ENCODE measurements around the gene PANX2. TPM values are rescaled to one million over a fixed set of nuclear protein-coding genes. Genes with fewer than 3 reads are reported as not detected.
A peak's percentile ranks its signal among the peaks of the same experiment; 100 is the strongest.

Gene PANX2
- total and polyA plus RNA-seq, 2 experiments from 2014 or later: 2.8 to 5.1 TPM

DNA sequence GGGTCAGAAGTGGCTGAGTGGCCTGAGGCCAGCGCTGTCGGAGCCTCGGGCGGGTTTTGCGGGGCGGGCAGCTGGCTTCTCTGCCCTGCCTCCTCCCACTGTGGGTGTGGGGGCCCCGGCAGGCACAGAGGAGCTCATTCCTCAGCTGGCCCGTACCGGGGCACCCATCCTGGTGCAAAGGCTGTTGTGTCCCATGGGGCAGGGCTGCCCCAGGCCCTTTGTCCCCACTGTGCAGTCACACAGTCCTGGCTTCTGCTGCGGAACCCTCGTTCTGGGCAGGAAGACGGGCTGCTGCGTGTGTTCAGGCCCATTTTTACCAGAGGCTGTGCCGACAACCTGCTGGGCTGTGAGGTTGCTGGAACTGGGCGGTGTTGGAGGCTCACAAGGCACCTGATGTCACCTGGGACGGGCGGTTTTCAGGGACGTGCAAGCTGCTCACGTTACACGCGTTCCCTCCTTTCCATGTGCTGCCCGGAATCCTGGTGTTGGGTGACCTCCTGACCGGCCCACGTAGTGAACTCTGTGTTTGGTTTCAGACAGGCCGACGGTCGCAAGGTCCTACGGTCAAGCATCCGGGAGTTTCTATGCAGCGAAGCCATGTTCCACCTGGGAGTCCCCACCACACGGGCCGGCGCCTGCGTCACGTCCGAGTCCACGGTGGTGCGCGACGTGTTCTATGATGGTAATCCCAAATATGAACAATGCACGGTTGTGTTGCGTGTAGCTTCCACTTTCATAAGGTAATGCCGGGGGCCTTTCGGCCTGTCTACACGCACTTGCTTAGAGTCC lies 35.4 kb downstream of the PANX2 start (continued):
- TF ChIP-seq, protein P1, sequence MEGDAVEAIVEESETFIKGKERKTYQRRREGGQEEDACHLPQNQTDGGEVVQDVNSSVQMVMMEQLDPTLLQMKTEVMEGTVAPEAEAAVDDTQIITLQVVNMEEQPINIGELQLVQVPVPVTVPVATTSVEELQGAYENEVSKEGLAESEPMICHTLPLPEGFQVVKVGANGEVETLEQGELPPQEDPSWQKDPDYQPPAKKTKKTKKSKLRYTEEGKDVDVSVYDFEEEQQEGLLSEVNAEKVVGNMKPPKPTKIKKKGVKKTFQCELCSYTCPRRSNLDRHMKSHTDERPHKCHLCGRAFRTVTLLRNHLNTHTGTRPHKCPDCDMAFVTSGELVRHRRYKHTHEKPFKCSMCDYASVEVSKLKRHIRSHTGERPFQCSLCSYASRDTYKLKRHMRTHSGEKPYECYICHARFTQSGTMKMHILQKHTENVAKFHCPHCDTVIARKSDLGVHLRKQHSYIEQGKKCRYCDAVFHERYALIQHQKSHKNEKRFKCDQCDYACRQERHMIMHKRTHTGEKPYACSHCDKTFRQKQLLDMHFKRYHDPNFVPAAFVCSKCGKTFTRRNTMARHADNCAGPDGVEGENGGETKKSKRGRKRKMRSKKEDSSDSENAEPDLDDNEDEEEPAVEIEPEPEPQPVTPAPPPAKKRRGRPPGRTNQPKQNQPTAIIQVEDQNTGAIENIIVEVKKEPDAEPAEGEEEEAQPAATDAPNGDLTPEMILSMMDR (conservative IDR thresholded peaks at IDR 0.05; ENCODE audit: low read depth in 2 of 2): no peak
- TF ChIP-seq, protein P2, sequence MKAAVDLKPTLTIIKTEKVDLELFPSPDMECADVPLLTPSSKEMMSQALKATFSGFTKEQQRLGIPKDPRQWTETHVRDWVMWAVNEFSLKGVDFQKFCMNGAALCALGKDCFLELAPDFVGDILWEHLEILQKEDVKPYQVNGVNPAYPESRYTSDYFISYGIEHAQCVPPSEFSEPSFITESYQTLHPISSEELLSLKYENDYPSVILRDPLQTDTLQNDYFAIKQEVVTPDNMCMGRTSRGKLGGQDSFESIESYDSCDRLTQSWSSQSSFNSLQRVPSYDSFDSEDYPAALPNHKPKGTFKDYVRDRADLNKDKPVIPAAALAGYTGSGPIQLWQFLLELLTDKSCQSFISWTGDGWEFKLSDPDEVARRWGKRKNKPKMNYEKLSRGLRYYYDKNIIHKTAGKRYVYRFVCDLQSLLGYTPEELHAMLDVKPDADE (IDR thresholded peaks at IDR 0.05): no peak

DNA sequence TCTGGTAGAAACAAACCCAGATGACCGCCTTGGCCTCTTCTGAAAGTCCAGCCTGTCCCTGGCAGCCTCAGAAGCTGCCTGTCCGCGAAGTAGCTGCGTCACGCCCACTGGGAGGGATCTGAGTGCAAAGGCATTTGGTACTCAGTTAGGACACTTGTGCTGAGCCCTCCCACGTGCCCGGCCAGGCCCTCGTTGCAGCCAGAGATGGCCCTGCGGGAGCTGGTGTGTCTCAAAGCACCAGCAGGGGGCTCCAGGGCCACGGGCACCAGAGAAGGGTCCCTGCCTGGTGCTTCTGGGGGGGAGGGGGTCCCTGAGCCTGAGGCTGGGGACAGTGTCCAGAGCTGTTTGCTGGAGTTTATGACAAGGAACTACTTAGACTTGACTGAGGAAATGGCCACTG lies 36.1 kb downstream of the PANX2 start:
- TF ChIP-seq, protein P1 (conservative IDR thresholded peaks at IDR 0.05; ENCODE audit: low read depth in 2 of 2): peak; percentile 67
- TF ChIP-seq, protein P3, sequence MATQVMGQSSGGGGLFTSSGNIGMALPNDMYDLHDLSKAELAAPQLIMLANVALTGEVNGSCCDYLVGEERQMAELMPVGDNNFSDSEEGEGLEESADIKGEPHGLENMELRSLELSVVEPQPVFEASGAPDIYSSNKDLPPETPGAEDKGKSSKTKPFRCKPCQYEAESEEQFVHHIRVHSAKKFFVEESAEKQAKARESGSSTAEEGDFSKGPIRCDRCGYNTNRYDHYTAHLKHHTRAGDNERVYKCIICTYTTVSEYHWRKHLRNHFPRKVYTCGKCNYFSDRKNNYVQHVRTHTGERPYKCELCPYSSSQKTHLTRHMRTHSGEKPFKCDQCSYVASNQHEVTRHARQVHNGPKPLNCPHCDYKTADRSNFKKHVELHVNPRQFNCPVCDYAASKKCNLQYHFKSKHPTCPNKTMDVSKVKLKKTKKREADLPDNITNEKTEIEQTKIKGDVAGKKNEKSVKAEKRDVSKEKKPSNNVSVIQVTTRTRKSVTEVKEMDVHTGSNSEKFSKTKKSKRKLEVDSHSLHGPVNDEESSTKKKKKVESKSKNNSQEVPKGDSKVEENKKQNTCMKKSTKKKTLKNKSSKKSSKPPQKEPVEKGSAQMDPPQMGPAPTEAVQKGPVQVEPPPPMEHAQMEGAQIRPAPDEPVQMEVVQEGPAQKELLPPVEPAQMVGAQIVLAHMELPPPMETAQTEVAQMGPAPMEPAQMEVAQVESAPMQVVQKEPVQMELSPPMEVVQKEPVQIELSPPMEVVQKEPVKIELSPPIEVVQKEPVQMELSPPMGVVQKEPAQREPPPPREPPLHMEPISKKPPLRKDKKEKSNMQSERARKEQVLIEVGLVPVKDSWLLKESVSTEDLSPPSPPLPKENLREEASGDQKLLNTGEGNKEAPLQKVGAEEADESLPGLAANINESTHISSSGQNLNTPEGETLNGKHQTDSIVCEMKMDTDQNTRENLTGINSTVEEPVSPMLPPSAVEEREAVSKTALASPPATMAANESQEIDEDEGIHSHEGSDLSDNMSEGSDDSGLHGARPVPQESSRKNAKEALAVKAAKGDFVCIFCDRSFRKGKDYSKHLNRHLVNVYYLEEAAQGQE (IDR thresholded peaks at IDR 0.05; ENCODE audit: unreplicated experiment): no peak
- peaks cover 5% of the 10 kb centered on the region; the same call in 1 of the 2 replicates for H3F3A ChIP-seq (replicated peaks; ENCODE audit: low read depth)
- no peak overlapping the region for H2AFZ ChIP-seq
- H3K36me3 ChIP-seq (ENCODE audit: insufficient read depth): peaks cover 7% of the 10 kb centered on the region; the same call in 1 of the 2 replicates
- no peak overlapping the region for H3K4me2 ChIP-seq
- Mint-ChIP-seq H3K4me1 (peaks cover 10% of the 10 kb centered on the region), H3K9me3 (peaks cover 6% of the 10 kb centered on the region; the same call in 2 of the 3 replicates), H3K27me3 (ENCODE audit: insufficient read depth, low read depth, poor library complexity) (peaks cover 15% of the 10 kb centered on the region), H3K36me3 (ENCODE audit: low read depth) (peaks cover 43% of the 10 kb centered on the region), H3K27ac (no peak overlapping the region), H3K4me3 (no peak overlapping the region)
- no peak overlapping the region for H3K27ac ChIP-seq (ENCODE audit: low read depth)
- peaks cover 8% of the 10 kb centered on the region; the same call in 1 of the 2 replicates for H3K4me1 ChIP-seq (ENCODE audit: insufficient read depth)
- peaks cover 9% of the 10 kb centered on the region for H4K20me1 ChIP-seq (replicated peaks; ENCODE audit: insufficient read depth)
- no peaks in the 10 kb centered on the region for H3K9me2 ChIP-seq (ENCODE audit: insufficient read depth)
- ATAC-seq: peak; percentile 79
- DNase-seq (ENCODE audit: low spot score): peak; percentile 88
- peaks cover 28% of the 10 kb centered on the region for H3K79me2 ChIP-seq (replicated peaks; ENCODE audit: insufficient read depth)
- H3K4me3 ChIP-seq: no peak overlapping the region
- H3K27me3 ChIP-seq (ENCODE audit: insufficient read depth): peaks cover 9% of the 10 kb centered on the region; the same call in 1 of the 2 replicates
